Superior temporal gyrus (tissue), 1 donor: ENCODE results near the gene JPT1.
"Not testable (repeated sequence)": the region's sequence is repeated elsewhere in the genome, so short reads cannot be mapped to it uniquely, and the experiment has no call there.

ENCODE experiments used
- DNase-seq: peaks from one replicate; pipeline ENCODE4 v3.0.0-alpha.2; 2016; ENCODE audit errors: extremely low spot score

Gene JPT1

DNA sequence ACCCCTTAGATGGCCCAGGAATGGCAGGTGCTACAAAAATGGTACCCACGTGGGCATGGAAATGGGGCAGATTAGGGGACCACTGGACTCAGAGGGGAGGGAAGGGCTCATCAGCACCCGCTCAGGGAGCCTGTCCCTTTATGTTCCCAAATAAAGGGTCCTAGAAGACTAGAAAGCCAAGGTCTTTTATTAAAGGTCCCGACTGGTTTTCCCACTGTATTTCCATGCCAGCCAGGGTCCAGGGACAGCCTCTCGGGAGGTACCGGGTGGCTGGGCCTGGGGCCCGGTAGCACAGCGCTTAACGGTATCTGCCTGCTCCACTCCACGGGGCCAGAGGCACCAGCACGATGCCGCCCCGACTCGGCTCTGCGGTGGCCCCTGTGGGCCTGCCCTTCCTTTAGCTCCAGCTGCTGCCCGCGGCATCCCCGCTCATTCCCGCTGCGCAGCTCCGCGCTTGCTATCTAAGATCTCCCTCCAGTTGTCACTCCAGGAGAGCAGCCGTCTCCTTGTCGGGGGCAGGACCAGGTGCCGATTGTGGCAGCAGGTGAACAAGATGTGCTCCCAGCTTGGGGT, 24.2 kb downstream of the JPT1 start:
- no peak for DNase-seq

DNA sequence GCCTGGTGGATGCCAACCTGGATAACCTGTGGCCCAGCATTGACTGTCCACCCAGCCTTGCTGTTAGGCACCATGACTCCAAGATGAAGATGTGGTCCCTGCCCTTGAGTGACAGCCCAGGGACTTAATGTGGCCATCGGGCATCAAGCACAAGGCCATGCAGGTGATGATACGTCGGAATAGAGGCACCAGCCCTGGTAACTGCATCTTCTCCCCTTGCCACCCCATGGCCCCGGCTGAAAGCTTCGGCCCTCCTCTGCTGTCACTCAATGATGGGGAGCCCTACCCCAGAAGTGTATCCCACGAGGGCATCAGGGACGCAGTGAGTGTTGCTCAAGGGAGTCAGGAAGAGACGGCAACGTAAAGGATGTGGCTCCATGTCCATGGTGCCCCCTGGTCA, 24.7 kb downstream of the JPT1 start:
- no peak for DNase-seq

DNA sequence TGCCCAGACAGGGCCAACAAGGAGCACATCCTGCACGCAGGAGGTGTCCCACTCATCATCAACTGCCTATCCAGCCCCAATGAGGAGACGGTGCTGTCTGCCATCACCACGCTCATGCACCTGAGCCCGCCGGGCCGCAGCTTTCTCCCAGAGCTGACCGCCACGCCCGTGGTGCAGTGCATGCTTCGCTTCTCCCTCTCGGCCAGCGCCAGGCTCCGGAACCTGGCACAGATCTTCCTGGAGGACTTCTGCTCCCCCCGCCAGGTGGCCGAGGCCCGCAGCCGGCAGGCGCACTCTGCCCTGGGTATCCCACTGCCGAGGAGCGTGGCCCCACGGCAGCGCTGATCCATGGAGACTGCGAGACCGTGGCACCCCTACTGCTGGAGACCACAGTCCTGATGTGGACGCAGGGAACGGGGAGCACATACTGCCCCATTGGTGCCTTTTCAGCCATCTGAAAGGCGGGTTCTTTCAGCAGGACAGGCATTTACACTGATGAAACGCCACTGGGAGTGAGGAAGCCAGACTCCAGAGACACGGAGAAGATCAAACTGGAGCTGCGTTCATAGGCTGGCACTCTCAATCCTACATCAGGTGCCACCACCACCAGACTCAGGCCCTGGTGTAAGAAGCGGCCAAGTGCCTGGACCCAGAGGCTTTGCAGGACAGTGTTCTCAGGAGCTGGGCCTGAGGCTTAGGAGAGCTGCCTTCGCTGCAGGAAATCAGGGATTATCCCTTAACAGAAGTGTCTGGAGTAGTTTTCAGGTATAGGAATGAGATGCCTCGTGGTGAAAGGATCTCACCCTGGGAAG, 25.4 kb downstream of the JPT1 start:
- DNase-seq: no peak

- DNase-seq: not testable (repeated sequence)
Measured at GRCh38 chr17:75127936-75128335, 26.4 kb downstream of the JPT1 start.

DNA sequence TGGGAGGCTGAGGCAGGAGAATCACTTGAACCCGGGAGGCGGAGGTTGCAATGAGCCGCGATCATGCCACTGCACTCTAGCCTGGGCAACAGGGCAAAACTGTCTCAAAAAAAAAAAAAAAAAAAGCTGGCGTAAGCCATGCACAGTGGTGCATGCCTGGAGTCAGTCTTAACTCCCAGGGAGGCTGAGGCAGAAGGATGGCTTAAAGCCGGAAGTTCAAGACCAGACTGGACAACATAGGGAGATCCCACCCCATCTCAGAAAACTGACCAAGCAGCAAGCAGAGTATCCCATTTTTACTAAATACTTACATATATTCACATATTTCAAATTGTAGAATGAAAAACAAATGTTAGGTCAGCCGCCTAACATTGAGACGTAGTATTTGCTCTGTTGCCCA, 27.4 kb downstream of the JPT1 start:
- no peak for DNase-seq

- no peak for DNase-seq
Measured at GRCh38 chr17:75125984-75126383, 28.3 kb downstream of the JPT1 start.

DNA sequence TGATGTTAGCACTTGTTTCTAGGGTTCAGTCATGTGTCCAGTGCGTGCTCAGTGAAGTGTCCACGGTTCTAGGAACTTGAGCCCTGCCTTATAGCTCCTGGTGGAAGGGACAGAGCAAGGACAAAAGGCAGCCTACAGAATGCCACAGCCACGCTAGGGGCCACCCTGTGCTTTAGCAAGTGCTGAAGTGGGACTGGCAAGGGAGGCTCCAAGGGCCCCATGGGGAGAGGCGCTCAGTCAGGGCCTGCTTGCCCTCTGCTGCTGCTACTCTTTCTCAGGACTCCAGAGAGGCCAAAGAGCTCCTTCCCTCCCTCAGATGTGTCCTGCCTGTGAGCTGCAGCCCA, 29.5 kb downstream of the JPT1 start:
- DNase-seq: no peak

DNA sequence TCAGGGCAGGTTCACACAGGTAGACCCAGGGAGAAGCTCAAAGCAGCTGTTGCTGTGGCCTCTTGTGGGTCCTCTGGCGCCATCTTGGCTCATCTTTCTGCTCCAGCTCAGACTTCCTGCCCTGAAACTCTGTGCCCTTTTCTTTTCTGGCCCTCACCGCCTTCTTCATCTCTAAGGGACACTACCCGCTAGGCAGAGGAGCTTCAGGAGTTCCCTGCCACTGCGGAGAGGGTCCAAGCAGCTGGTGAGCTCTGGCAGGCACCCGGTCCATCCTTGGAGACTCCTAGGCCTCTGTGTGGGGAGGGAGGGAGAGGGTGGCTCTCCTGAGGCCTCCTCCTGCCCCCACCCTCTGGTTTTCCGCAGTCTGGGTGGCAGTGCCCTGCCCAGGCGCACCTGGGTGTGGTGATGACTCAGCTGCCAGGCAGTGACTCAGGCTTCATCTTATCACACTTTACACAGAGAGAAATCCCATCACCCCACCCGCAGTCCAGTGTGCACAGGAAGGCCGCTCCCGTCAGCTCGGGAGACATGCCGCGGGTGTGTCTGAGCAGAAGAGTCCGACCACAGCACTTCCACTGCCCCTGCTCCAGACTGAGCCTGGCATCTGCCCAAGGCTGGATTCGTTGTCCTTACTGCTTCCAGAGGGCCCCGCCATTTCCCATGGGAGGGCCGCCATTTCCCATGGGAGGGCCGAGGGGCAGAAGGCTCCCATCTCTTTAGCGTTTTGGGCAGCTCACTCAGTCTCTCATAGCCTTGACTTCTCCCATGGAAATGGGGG, 30.1 kb downstream of the JPT1 start:
- DNase-seq: no peak

- DNase-seq: no peak
Measured at GRCh38 chr17:75118307-75118706, 36.0 kb downstream of the JPT1 start.

GRCh38 chr17:75116737-75117136, 37.6 kb downstream of the JPT1 start:
- DNase-seq: no peak

DNA sequence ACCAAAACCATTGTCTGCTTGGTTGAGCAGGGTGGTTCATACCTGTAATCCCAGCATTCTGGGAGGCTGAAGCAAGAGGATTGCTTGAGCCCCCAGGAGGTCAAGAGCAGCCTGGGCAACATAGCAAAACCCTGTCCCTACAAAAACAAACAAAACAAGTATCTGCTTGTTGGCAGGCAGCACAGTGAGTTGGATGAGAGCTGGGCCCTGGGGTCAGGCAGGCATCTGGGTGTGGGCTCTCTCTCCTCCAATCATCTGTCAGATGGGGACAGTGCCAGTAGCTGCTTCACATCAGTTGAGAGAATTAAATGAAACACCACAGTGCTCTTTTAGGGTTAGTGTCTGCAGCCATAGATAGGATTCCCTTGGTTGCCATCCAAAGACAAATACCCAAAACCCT, 38.8 kb downstream of the JPT1 start:
- DNase-seq: no peak

GRCh38 chr17:75114552-75115314, 39.6 kb downstream of the JPT1 start:
- DNase-seq: no peak

DNA sequence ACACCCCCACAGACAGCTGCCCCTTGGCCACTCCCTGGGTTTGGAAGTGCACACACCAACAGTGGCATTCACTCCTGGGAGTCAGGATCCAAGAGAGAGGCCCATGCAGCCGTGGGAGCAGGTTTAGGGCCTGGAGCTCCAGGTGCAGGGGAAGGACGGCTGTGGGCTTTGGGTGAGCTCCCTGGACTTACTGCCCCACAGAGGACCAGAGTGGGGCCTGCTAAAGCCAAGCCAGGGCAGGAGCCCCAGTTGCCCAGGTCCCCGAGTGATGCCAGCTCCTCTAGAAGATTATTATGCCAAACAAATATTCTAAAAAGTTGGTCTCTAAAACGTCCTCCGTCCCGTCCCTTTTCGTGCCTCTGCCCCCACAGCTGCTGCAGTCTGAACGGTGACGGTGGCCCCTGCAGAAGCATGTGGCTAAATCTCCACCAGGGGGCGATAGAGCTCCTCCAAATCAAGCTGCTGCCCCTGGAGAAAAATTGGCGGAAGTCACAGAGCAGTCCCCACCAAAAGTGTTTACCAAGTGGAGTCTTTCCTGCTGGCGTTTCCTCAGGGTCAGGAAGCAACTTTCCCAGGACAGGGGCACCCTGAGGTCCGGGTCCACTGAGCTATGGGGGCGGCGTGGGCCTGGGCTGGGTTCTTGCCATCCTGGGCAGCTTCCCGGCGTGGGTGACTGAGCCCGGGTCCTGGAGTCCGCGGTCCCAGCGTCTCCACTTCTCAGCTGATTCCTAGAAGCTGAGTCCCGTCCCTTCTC, 40.3 kb downstream of the JPT1 start:
- DNase-seq: peak; percentile 95

GRCh38 chr17:75111777-75112335, 42.5 kb downstream of the JPT1 start:
- no peak for DNase-seq

GRCh38 chr17:75110234-75110937, 43.9 kb downstream of the JPT1 start:
- no peak for DNase-seq

DNA sequence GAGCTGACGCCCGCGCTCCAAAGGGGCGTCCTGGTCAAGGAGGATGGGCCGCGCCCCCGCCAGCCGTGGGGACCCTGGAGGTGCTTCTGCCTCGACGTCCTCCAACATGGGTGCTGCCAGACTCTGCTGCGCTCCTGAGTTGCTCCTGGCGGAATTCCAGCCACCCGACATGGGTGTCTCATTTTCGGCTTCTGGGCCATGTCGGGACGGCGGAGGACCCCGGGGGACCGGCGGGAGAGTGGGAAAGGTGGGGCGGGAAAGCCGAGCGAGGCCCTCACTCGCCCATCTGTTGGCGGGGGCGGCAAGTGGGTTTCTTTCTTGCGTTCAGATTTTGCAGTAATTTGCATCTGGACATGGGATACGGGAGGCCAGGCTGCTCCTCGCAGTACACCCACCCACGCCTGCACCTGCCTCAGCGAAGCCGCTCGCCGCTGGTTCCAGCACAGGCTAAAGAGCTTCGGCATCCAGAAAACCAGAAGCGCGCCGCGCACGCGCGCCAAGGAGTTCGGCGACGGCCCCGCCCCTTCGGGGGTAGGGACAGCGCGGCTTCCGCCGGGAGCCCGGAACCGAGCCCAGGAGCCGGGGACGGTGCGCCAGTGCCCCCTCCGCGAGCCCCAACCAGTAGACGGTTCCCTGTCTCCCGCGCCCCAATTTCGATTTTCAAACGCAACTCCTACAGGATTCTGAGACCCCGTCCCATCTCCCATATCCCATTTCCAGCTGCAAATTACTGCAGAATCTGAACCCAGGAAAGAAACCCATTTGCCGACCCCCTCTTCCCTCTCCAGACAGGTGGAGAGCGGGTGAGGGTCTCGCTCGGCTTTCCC, 44.7 kb downstream of the JPT1 start, which contains the start of gene ARMC7:
ARMC7 (plus strand) TSS at position 563 of the 827 bp plus-strand sequence. CDS start 320 bp downstream, outside the sequence.
- peak; percentile 86 for DNase-seq

DNA sequence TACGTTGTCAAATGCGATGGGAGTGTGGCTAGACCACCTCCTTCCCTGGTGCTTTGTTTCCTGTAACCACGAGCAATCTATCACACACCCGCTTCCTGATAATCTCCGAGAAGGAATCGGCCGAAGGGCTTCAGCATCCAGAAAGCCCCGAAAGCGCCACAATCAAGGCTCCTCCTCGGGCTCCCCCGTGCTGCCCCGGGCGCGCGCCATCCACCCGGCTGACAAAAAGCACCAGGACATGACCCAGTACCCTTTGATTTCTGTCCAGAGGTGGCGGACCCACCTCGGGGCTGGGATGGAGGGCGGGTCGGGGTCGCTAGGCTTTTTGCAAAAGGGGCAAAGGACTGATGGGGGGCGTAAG, 45.3 kb downstream of the JPT1 start:
- no peak for DNase-seq

GRCh38 chr17:75108193-75108592, 46.1 kb downstream of the JPT1 start:
- DNase-seq: no peak
